GM21367 (cell line): ENCODE results near the gene RNLS.
"Not testable (repeated sequence)": the region's sequence is repeated elsewhere in the genome, so short reads cannot be mapped to it uniquely, and the experiment has no call there.

Source experiments
- ATAC-seq: cut with Tn5 transposase; IDR thresholded peaks from one replicate; pipeline ENCODE4 v1.9.1; 2021; ENCODE audit not compliant: unreplicated experiment

Gene RNLS

DNA sequence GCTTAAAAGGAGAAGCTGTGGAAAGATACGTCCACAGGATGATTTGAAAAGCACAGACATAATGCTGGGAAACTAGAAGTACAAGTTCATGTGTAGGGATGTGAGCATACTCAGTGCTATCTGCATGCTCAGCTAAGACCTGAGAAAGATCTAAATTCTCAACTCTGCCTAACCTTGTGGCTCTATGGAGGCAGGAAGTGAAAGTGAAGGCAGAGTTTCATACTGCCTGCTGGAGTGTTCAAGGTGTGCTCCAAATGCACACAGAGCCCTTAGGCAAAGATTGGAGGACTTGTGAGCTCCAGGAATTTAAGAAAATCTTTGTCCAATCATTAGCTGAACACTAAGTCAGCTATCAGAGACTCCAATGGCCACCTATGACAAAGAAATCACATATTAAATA is 190.9 kb downstream of the RNLS start:
- ATAC-seq = peak; percentile 74

DNA sequence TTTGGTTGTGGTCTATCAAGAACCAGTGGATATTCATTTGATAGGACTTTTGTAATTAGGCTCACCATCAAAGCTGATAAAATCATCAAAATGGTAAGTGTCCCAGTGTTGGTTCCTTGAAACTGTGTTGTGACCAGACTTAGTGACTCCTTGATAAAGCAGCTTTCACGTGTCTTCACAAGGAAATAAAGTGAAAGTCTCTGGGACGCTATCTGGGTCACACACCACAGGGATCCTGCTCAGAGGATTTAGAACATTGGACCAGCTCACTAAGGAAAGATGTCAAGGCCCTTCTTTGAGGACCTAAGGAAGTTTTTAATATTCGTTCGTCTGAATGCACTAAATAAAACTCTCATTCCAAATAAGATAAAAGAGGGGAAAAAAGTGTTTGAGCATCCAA is 193.1 kb downstream of the RNLS start:
- no peak for ATAC-seq

DNA sequence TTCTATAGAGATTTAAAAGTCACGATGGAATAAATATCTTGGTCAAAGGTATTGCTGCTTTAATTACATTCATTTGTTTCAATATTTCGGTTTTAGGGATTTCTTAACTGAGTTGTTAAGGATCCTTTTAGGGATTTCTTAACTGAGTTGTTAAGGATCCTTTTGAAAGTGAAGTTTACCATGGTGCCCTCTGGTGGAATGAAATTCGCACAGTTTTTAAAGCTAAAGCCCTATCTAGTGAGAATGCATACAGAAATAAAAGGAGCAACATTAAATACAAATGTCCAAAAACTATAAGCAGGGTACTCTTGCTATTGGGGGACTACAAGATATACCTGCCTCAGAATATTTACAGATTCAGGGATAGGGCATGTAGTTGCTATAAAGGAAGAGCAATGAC is 193.7 kb downstream of the RNLS start:
- ATAC-seq = no peak

DNA sequence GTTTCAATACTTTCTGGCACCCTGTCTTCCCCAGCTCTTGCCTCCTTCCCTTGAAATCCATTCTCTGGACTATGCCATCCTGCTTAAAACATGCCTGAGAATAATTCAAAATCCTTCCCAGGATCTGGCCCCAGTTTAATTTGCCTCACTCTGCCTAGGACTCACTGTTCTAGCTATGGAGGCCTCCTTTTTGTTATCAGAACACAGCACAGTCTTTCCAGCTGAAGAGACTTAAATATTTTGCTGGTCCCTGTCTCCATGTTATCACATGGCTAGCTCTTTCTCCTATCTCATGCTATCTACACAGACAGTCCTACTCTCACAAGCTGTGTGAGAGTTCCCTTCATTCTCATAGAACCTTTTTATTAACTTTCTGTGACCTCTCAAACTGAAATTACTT is 194.8 kb downstream of the RNLS start:
- ATAC-seq = no peak

DNA sequence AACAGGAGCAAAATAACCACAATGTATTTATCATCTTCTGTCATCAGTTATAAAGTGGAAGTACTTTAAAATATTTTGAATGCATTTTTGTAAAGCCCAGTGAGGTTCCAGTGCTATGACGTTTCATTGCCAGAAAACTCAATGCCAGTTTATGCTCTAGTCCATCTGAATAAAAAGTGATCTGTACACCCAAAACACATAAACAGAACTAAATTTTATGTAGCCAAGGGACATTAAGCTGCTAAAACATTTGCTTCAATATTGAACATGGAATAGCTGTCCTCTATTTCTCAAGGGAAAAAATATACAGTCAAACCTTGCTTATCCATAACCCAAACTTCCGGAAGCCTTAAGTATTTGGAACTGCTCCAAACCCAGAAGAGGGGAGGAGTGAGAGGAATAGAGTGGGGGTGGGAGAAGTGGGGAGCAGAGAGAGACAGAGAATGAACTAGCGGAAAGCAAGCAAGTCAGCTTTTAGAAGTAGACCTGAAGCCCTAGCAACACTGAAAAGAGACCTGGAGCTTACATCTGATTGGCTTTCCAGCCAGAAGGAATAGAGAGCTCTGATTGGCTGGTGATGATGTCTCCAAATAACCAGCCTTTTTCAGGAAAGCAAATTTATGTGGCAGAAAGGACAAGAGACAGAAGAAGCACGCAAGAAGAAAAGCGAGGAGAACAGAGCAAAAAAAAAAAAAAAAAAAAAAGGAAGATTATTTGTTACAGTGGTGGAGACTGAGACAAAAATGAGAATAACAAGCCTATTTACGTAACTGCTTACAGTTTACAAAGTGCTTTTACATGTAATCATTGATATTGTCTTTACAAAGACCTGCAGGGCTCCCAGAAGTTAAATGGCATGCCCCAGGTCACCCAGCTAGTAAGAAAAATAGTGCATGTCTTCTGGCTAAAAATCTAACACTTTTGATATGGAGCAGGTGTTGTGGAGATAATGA is 196.0 kb downstream of the RNLS start:
- peak; percentile 46 for ATAC-seq

DNA sequence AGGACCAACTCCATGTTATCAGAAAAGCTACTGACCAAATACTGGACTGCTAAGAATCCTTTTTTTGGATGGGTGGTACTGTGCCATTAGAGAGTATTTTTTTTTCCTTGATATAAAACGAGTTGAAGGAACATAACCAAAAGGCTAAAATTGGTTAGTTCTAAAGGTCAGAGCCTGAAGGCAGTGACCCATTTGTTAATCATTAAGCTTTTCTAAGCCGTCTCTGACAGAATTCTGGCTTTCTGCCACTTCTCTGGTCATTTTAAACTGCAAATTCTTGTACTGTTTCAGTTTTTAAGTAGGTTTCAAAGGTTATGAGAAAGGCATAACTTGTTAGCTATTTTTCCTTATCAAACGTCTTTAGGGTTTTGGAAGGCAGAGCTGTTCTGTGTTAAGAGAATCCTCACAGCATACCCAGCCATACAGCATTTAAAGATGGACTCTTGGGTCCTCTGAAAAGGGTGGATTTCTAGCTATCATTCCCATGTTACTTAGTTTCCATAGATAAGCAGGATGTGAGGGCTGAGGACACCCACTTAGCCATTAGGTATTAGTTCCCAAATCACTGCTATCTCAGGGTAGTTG is 196.8 kb downstream of the RNLS start:
- peak; percentile 18 for ATAC-seq

DNA sequence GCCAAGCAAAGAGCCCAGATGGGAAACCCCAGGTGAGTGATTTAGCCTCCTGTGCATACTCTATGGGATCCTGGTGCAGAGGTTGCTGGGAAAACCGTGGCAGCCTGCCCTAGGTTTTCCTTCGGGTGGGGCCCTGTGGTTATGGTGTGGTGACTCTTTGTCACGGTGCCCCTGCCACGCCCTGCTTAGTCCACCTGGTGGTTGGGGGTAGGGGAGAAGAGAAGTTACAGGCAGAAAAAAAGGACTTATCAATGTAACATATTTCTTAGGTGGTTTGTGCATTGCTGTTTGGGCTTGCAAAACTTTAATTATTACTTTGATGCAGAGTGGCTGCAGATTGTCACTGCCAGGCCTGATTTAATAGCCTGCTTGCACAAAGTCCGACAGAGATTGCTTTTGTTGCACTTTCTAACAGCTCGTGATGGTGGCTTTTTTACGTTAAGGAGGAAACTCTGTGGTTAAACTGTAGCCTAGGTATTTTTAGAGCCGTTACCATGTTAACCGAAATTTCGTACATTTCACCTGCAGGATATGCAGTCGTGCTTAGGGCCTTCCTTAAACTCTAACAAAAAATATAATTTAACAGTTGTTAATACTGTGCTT is 197.4 kb downstream of the RNLS start:
- ATAC-seq = peak; percentile 60

DNA sequence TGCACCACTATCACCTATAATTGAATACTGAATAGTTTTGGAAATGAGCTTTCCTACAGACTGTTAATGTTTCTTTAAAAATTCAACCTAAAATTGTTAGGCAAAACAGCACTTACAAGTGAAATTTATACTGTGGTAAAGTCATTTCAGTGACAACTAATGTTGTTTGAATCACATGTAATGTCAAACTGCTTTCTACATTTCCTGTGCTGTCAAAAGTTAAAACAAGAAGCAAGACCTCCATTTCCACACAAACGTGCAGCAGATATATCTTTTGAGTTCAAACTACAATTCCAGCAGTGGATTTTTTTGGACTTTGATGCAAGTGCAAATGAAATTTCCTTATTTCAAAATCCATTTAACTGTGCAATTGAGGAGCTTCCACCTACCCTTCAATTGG is 199.8 kb downstream of the RNLS start:
- ATAC-seq = no peak

DNA sequence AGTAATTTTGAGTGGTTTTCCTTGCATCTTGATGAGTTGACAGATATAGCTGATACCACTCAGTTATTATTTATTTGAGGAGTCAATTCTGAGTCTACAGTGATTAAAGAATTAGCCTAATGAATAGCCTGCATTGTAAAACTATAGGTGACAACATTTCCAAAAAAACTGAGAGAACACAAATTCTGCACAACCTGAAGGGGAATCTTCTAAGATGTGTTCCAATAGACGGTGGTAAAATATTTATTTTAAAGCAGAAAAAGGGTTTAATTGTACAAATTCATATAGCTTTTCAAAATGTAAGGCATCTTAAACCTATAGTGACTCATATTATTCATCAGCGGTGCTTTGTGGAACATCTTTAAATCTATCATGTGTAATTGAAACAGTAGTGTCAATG is 200.4 kb downstream of the RNLS start:
- no peak for ATAC-seq

DNA sequence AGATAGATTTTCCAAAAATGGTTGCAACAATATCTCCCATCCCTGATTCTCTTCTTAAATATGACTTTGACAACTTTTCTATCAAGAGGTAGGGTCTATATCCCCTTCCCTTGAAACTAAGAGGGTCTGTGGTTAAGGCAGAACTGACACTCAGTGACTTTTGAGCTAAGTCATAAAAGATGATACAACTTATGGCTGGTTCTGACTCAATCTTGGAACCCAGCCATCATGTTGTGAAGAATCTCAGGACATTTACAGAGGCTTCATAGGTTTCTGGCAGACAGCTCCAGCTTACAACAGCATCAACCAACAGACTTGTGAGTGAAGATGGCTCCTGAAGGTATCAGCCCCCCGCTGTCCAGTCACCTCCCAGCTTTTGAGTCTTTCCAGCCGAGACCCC is 203.5 kb downstream of the RNLS start:
- ATAC-seq = no peak

DNA sequence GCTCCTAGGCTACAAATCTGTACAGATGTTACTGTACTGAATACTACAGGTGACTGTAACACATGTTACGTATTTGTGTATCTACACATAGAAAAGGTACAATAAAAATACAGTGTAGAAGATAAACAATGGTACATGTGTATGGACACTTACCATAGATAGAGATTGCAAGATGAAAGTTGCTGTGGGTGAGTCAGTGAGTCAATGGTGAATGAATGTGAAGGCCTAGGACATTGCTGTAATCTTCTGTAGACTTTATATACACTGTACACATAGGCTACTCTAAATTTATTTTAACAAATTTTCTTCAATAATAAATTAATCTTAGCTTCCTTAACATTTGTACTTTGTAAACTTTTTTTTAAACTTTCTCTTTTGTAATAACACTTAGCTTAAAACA is 205.6 kb downstream of the RNLS start:
- ATAC-seq = no peak

DNA sequence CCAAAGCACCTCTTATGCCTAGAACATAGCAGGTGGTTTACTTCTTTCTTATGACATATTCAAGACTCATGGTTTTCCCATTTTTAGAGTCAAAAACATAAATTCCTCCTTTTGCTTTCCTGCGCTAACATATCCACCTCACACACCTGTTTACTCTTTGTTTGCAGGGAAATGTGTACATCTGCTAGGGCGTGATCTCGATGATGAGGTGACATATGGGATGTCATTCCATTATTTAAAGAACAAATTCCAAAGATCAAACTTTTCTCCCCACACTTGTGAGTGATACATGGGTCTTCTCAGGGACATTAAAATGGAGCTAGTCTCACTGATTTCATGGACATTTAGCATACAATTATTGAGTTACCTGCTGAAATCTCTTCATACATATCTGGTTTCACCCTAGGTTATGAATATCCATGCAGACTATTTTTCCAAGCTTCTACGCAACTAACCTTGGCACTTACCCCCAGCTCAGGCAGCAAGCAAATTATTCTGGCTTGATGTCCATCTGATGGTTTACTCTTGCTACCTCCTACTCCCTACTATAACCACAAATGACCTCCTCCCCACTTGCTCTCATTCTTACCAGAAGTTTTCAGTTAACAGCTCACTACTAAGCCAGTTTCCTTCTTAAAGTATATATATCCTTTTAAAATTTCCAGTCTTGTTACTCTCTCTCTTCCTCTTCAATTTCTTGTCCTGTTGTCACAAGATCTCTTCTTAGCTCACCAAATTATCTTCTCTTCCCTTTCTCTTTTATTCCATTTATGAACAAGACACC is 208.5 kb downstream of the RNLS start:
- no peak for ATAC-seq

DNA sequence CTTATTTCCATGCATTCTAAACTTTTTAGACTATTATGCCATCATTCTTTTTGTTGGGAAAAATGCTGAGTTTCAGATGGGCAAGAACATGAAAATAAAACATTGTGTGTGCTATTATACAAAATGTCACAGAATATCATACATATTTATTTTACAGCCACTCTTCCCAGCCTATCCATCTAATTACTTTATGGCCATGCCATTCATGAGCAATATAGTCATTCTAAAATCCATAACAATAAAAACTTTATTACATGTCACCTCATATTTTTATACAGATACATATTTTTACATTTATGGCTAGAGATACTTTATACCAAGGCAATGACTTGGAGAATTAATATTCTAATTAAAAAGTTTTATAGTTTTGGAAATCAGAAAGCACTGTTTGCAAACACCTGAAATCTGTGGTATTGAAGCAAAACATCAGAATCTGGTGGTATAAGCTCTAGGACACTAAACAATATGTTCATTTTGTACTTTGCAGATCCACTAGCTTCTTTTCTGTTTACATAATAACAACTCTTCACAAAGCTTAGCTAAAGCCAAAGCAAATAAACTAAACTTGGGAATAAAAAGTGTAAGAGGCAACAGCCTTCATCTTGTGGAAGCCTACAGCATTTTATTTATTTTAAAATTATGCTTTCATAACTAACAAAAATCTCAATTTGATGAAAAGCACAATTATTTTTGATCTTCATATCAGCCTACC is 210.1 kb downstream of the RNLS start:
- no peak for ATAC-seq

DNA sequence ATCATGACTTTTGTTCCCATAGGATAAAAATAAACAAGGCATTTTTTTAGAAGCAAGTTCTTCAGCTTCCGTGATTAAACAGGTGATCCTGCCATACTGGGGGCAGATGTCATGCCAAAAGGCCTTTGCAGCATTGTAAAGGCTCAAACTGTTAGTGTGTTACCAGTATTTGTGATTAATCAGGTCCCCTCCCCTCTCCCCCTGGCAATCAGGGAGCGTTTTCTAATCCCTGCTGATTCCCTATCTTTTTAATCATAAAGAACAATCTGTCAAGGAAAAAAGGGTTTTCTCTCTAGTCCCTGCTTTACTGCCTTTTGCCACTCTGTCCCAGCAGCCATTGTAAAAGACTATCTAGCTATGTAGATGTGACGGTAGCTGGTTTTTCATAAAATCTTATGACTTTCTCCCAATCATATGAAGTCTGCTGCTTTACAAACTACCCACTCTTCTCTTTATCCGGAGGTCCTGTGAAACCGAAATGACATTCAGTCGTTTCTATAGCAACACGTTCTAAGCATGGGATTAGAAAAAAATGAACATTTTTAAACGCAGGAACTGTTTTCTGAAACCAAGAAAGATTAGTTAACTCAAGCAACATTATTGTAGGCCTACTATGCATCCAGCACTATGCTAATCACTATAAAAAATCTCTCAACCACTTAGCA is 210.9 kb downstream of the RNLS start:
- ATAC-seq = no peak

DNA sequence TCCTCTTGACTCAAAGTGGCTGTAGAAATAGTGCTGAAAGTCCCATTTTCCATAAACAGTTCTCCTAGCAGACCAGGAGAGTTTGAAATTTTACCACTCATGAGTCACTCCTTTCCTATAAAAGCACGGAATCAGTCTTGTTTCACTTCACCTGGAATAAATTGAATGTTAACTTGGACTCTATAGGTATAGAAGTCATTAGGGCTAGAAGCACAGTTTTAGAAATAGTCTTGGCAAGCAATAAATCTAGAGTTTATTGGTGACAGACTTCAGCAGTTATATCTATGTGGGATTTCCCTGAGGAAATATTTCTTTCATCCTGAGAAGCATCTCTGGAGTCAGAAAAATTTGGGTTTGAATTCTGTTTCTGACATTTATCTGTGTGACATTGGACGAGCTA is 212.4 kb downstream of the RNLS start:
- no peak for ATAC-seq

DNA sequence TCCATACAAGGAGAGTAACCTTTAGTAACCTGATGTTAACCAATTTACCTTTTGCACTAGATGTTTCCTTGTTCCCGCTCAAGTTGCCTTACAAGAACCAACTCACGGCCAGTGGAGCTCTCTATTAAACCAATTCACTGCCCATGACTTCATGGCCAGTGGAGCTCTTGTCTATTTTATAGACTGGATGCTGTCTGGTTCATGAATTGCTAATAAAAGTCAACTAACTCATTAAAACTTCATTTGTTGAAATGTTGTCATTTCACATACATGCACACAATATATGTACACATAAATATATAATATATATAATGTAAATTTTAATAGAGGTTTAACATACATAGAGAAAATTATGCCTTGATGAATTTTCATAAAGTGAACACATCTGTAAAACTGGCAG is 216.3 kb downstream of the RNLS start:
- ATAC-seq = no peak

DNA sequence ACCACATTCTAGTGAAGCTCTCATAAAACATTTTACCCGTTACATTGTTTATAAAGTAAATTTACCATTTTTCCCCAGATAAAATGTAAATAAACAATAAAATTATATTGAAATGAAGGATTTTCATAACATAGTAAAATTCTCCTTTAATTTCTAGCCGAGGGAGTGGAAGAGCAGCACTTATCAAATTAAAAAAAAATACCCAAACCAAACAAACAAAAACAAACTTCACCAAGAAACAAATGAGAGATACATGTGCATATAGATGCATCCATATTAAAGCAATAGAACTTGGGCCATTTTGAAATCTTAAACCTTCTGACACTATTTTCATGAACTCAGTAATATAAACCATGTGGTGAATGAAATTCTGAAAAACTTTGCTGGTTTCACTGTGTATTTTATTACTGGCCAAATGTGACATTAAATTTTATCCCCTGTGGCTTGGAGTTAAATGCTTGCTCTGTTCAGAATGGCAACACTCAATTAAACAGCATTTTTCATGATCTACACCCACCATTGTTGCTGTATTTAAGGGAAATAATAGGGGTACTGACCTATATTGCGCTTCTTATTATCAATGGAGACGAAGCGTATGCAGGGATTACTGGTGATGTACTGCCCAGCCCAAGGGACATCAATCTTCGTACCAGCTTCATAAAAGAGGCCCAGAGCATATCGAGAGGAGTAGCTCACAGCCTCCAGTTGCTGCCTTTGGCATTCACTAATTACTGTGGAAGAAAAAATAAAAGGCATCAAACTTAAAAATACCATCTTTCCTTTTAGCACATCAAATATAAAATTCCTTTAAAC is 220.9 kb downstream of the RNLS start:
- ATAC-seq = no peak

DNA sequence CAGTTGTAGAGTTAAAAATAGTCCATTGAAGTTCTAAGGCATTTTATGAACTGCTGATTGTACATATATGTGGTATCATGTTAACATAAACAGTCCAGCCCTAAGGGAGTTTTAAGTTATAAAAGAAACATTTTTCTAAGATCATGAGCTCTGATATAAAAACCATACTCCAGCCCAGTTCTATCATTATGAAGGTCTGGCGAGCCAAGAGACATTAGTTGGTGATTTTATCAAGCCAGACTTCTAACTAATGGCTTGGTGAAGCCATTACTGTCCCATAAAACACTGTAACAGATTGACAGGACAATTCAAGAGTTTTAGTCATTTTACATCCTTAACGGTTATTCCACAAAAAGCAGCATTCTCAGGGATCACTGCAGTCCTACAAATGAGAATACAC is 221.6 kb downstream of the RNLS start:
- ATAC-seq = no peak

DNA sequence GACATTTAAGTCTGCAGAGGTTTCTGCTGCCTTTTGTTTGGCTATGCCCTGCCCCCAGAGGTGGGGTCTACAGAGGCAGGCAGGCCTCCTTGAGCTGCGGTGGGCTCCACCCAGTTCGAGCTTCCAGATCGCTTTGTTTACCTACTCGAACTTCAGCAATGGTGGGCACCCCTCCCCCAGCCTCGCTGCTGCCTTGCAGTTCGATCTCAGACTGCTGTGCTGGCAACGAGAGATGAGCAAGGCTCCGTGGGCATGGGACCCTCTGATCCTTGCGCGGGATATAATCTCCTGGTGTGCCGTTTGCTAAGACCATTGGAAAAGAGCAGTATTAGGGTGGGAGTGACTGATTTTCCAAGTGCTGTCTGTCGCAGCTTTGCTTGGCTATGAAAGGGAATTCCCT is 227.4 kb downstream of the RNLS start:
- ATAC-seq = not testable (repeated sequence)
